Measurements from ENCODE around the gene EEPD1. TPM values are rescaled to one million over a fixed set of nuclear protein-coding genes. Genes with fewer than 3 reads are reported as not detected.

Gene EEPD1
- total and polyA plus RNA-seq, 7 experiments from 2014 or later, result 2.2 to 15.8 (median 11.3) TPM

- Histone ChIP-seq H3K27ac (ENCODE audit: low read depth, low read length) (no peak overlapping the region), H3K36me3 (ENCODE audit: control insufficient read depth in 2 of 3, insufficient read depth in 3 of 3, low read length in 3 of 3) (no peaks in the 10 kb centered on the region), H3K4me1 (ENCODE audit: control insufficient read depth in 2 of 2, insufficient read depth in 2 of 2, low read length in 2 of 2) (no peaks in the 10 kb centered on the region), H3K4me3 (ENCODE audit: low read length) (no peak overlapping the region), H3K27me3 (ENCODE audit: control insufficient read depth in 2 of 2, insufficient read depth in 2 of 2, low read length in 2 of 2) (no peaks in the 10 kb centered on the region), H3K9me3 (ENCODE audit: control insufficient read depth in 2 of 3, low read length in 3 of 3) (no peaks in the 10 kb centered on the region)
- intact Hi-C loops (cut with micrococcal nuclease), result no loop called here
- ChIA-PET POLR2A (no interaction called here), CTCF (no interaction called here)
- peaks cover 0 to 6% (median 0%) of the 10 kb centered on the region in 7 donors for H3K4me1 Mint-ChIP-seq
- H3K9me3 Mint-ChIP-seq, result peaks cover 0 to 8% (median 0%) of the 10 kb centered on the region in 11 donors
- no peak for DNase-seq
- ATAC-seq, result no peak
- H3K27me3 Mint-ChIP-seq, result peaks cover 0 to 12% (median 0%) of the 10 kb centered on the region in 5 donors
- H3K27ac Mint-ChIP-seq, result no peak overlapping the region
- H3K36me3 Mint-ChIP-seq, result peaks cover 0 to 3% (median 0%) of the 10 kb centered on the region in 5 donors
- H3K4me3 Mint-ChIP-seq, result no peak overlapping the region
Measured at GRCh38 chr7:36129048-36129534, 24.0 kb upstream of the EEPD1 start.

GRCh38 chr7:36130236-36130945 lies 22.7 kb upstream of the EEPD1 start:
- Mint-ChIP-seq H3K36me3 (no peaks in the 10 kb centered on the region), H3K27me3 (peaks cover 0 to 7% (median 0%) of the 10 kb centered on the region in 5 donors), H3K9me3 (peaks cover 0 to 2% (median 0%) of the 10 kb centered on the region in 11 donors), H3K4me3 (no peak overlapping the region), H3K27ac (peak overlapping the region in 1 of 9 donors; percentile 16), H3K4me1 (peaks cover 0 to 6% (median 0%) of the 10 kb centered on the region in 7 donors)
- Histone ChIP-seq H3K36me3 (ENCODE audit: control insufficient read depth in 2 of 3, insufficient read depth in 3 of 3, low read length in 3 of 3) (no peaks in the 10 kb centered on the region), H3K27me3 (ENCODE audit: control insufficient read depth in 2 of 2, insufficient read depth in 2 of 2, low read length in 2 of 2) (no peaks in the 10 kb centered on the region), H3K27ac (ENCODE audit: low read depth, low read length) (no peak overlapping the region), H3K4me1 (ENCODE audit: control insufficient read depth in 2 of 2, insufficient read depth in 2 of 2, low read length in 2 of 2) (no peaks in the 10 kb centered on the region), H3K9me3 (ENCODE audit: control insufficient read depth in 2 of 3, low read length in 3 of 3) (no peaks in the 10 kb centered on the region), H3K4me3 (ENCODE audit: low read length) (no peak overlapping the region)
- DNase-seq, result no peak
- ATAC-seq, result no peak
- POLR2A ChIA-PET, result no interaction called here
- CTCF ChIA-PET, result no interaction called here
- intact Hi-C loops (cut with micrococcal nuclease), result no loop called here

- peaks cover 0 to 2% (median 0%) of the 10 kb centered on the region in 11 donors for H3K9me3 Mint-ChIP-seq
- H3K4me3 Mint-ChIP-seq, result no peak overlapping the region
- H3K36me3 Mint-ChIP-seq, result no peaks in the 10 kb centered on the region
- POLR2A ChIA-PET, result no interaction called here
- Histone ChIP-seq H3K27me3 (ENCODE audit: control insufficient read depth in 2 of 2, insufficient read depth in 2 of 2, low read length in 2 of 2) (no peaks in the 10 kb centered on the region), H3K4me3 (ENCODE audit: low read length) (no peak overlapping the region), H3K4me1 (ENCODE audit: control insufficient read depth in 2 of 2, insufficient read depth in 2 of 2, low read length in 2 of 2) (no peaks in the 10 kb centered on the region), H3K9me3 (ENCODE audit: control insufficient read depth in 2 of 3, low read length in 3 of 3) (no peaks in the 10 kb centered on the region), H3K36me3 (ENCODE audit: control insufficient read depth in 2 of 3, insufficient read depth in 3 of 3, low read length in 3 of 3) (no peaks in the 10 kb centered on the region), H3K27ac (ENCODE audit: low read depth, low read length) (no peak overlapping the region)
- no peak for DNase-seq
- CTCF ChIA-PET, result no interaction called here
- H3K27me3 Mint-ChIP-seq, result peaks cover 0 to 7% (median 0%) of the 10 kb centered on the region in 5 donors
- intact Hi-C loops (cut with micrococcal nuclease), result no loop called here
- H3K4me1 Mint-ChIP-seq, result peaks cover 0 to 6% (median 0%) of the 10 kb centered on the region in 7 donors
- H3K27ac Mint-ChIP-seq, result peak overlapping the region in 2 of 9 donors; percentile 16 to 29
- no peak for ATAC-seq
Measured at GRCh38 chr7:36131026-36131425, 22.0 kb upstream of the EEPD1 start.

GRCh38 chr7:36131499-36131898 lies 21.6 kb upstream of the EEPD1 start:
- intact Hi-C loops (cut with micrococcal nuclease), result no loop called here
- Mint-ChIP-seq H3K9me3 (peaks cover 0 to 2% (median 0%) of the 10 kb centered on the region in 11 donors), H3K27ac (no peak overlapping the region), H3K4me1 (peaks cover 0 to 6% (median 0%) of the 10 kb centered on the region in 7 donors), H3K36me3 (no peaks in the 10 kb centered on the region), H3K27me3 (peaks cover 0 to 7% (median 0%) of the 10 kb centered on the region in 5 donors), H3K4me3 (no peak overlapping the region)
- no peaks in the 10 kb centered on the region for H3K4me1 ChIP-seq (ENCODE audit: control insufficient read depth in 2 of 2, insufficient read depth in 2 of 2, low read length in 2 of 2)
- CTCF ChIA-PET, result no interaction called here
- no peaks in the 10 kb centered on the region for H3K36me3 ChIP-seq (ENCODE audit: control insufficient read depth in 2 of 3, insufficient read depth in 3 of 3, low read length in 3 of 3)
- DNase-seq (no peak), ATAC-seq (no peak)
- no peak overlapping the region for H3K27ac ChIP-seq (ENCODE audit: low read depth, low read length)
- no peaks in the 10 kb centered on the region for H3K9me3 ChIP-seq (ENCODE audit: control insufficient read depth in 2 of 3, low read length in 3 of 3)
- no peak overlapping the region for H3K4me3 ChIP-seq (ENCODE audit: low read length)
- POLR2A ChIA-PET, result no interaction called here
- no peaks in the 10 kb centered on the region for H3K27me3 ChIP-seq (ENCODE audit: control insufficient read depth in 2 of 2, insufficient read depth in 2 of 2, low read length in 2 of 2)

GRCh38 chr7:36132012-36132411 lies 21.0 kb upstream of the EEPD1 start:
- ChIA-PET CTCF (no interaction called here), POLR2A (no interaction called here)
- H3K9me3 Mint-ChIP-seq, result peaks cover 0 to 2% (median 0%) of the 10 kb centered on the region in 11 donors
- no peaks in the 10 kb centered on the region for H3K9me3 ChIP-seq (ENCODE audit: control insufficient read depth in 2 of 3, low read length in 3 of 3)
- no peak for ATAC-seq
- H3K27ac ChIP-seq (ENCODE audit: low read depth, low read length), result no peak overlapping the region
- H3K27me3 Mint-ChIP-seq, result peaks cover 0 to 7% (median 0%) of the 10 kb centered on the region in 5 donors
- no peaks in the 10 kb centered on the region for H3K27me3 ChIP-seq (ENCODE audit: control insufficient read depth in 2 of 2, insufficient read depth in 2 of 2, low read length in 2 of 2)
- H3K4me3 ChIP-seq (ENCODE audit: low read length), result no peak overlapping the region
- intact Hi-C loops (cut with micrococcal nuclease), result no loop called here
- DNase-seq, result no peak
- H3K4me1 ChIP-seq (ENCODE audit: control insufficient read depth in 2 of 2, insufficient read depth in 2 of 2, low read length in 2 of 2), result no peaks in the 10 kb centered on the region
- H3K36me3 Mint-ChIP-seq, result no peaks in the 10 kb centered on the region
- H3K4me1 Mint-ChIP-seq, result peaks cover 0 to 6% (median 0%) of the 10 kb centered on the region in 7 donors
- no peak overlapping the region for H3K27ac Mint-ChIP-seq
- no peak overlapping the region for H3K4me3 Mint-ChIP-seq
- H3K36me3 ChIP-seq (ENCODE audit: control insufficient read depth in 2 of 3, insufficient read depth in 3 of 3, low read length in 3 of 3), result no peaks in the 10 kb centered on the region

- H3K27ac ChIP-seq (ENCODE audit: low read depth, low read length), result no peak overlapping the region
- H3K36me3 ChIP-seq (ENCODE audit: control insufficient read depth in 2 of 3, insufficient read depth in 3 of 3, low read length in 3 of 3), result no peaks in the 10 kb centered on the region
- Mint-ChIP-seq H3K4me3 (no peak overlapping the region), H3K9me3 (peaks cover 0 to 10% (median 1%) of the 10 kb centered on the region in 11 donors), H3K27ac (no peak overlapping the region), H3K36me3 (no peaks in the 10 kb centered on the region), H3K4me1 (peaks cover 0 to 2% (median 0%) of the 10 kb centered on the region in 7 donors), H3K27me3 (peaks cover 0 to 13% (median 0%) of the 10 kb centered on the region in 5 donors)
- H3K9me3 ChIP-seq (ENCODE audit: control insufficient read depth in 2 of 3, low read length in 3 of 3), result no peaks in the 10 kb centered on the region
- intact Hi-C loops (cut with micrococcal nuclease), result no loop called here
- no peaks in the 10 kb centered on the region for H3K4me1 ChIP-seq (ENCODE audit: control insufficient read depth in 2 of 2, insufficient read depth in 2 of 2, low read length in 2 of 2)
- ChIA-PET CTCF (no interaction called here), POLR2A (interaction anchor here (0.7 kb wide), 1 partner anchor 45 kb away, joined by 3 read pairs; no protein-coding TSS in a partner anchor)
- ATAC-seq (no peak), DNase-seq (no peak)
- H3K4me3 ChIP-seq (ENCODE audit: low read length), result no peak overlapping the region
- no peaks in the 10 kb centered on the region for H3K27me3 ChIP-seq (ENCODE audit: control insufficient read depth in 2 of 2, insufficient read depth in 2 of 2, low read length in 2 of 2)
Measured at GRCh38 chr7:36135700-36136099, 17.4 kb upstream of the EEPD1 start.

- no peaks in the 10 kb centered on the region for H3K27me3 ChIP-seq (ENCODE audit: control insufficient read depth in 2 of 2, insufficient read depth in 2 of 2, low read length in 2 of 2)
- H3K27ac Mint-ChIP-seq, result no peak overlapping the region
- H3K36me3 Mint-ChIP-seq, result no peaks in the 10 kb centered on the region
- intact Hi-C loops (cut with micrococcal nuclease), result no loop called here
- peaks cover 0 to 2% (median 0%) of the 10 kb centered on the region in 7 donors for H3K4me1 Mint-ChIP-seq
- no peak overlapping the region for H3K4me3 Mint-ChIP-seq
- no peaks in the 10 kb centered on the region for H3K4me1 ChIP-seq (ENCODE audit: control insufficient read depth in 2 of 2, insufficient read depth in 2 of 2, low read length in 2 of 2)
- no peak overlapping the region for H3K4me3 ChIP-seq (ENCODE audit: low read length)
- peaks cover 0 to 10% (median 1%) of the 10 kb centered on the region in 11 donors for H3K9me3 Mint-ChIP-seq
- ChIA-PET POLR2A (no interaction called here), CTCF (no interaction called here)
- no peak overlapping the region for H3K27ac ChIP-seq (ENCODE audit: low read depth, low read length)
- no peak for DNase-seq
- no peaks in the 10 kb centered on the region for H3K9me3 ChIP-seq (ENCODE audit: control insufficient read depth in 2 of 3, low read length in 3 of 3)
- H3K27me3 Mint-ChIP-seq, result peaks cover 0 to 12% (median 0%) of the 10 kb centered on the region in 5 donors
- no peaks in the 10 kb centered on the region for H3K36me3 ChIP-seq (ENCODE audit: control insufficient read depth in 2 of 3, insufficient read depth in 3 of 3, low read length in 3 of 3)
- no peak for ATAC-seq
Measured at GRCh38 chr7:36137258-36137657, 15.8 kb upstream of the EEPD1 start.
